WTC11 (cell line): ENCODE measurements around the gene CPEB3.

ENCODE experiments used
- KAT7 ChIP-seq: sonication (generic); formaldehyde crosslinking; IDR thresholded peaks from 2 replicates; pipeline ENCODE4 v1.8.1; 2023; ENCODE audit warnings: missing genetic modification reagents, mild to moderate bottlenecking, borderline replicate concordance
- MAX ChIP-seq: sonication (generic); formaldehyde crosslinking; IDR thresholded peaks from 2 replicates; pipeline ENCODE4 v1.8.0; 2022; ENCODE audit warnings: mild to moderate bottlenecking, missing genetic modification reagents
- NFE2L1 ChIP-seq: sonication (generic); formaldehyde crosslinking; IDR thresholded peaks from 2 replicates; pipeline ENCODE4 v1.8.1; 2023; ENCODE audit warnings: missing genetic modification reagents
- USF1 ChIP-seq: sonication (generic); formaldehyde crosslinking; IDR thresholded peaks from 2 replicates; pipeline ENCODE4 v1.8.0; 2022; ENCODE audit warnings: mild to moderate bottlenecking, missing genetic modification reagents

- TF ChIP-seq MAX (CRISPR knock-in tag) (no peak), NFE2L1 (no peak), USF1 (CRISPR knock-in tag) (no peak), KAT7 (no peak)
Measured at GRCh38 chr10:92062273-92062672, 228.6 kb downstream of the CPEB3 start.
